K562 (cell line): ENCODE results near the gene SSH3. TPM values are rescaled to one million over a fixed set of nuclear protein-coding genes. Genes with fewer than 3 reads are reported as not detected.

ENCODE experiments used
- E2F1 ChIP-seq: sonication (generic); formaldehyde crosslinking; IDR thresholded peaks from 2 replicates; pipeline ENCODE4 v1.8.1; 2023; ENCODE audit warnings: mild to moderate bottlenecking, missing genetic modification reagents, moderate library complexity
- ELF4 ChIP-seq: fragments of 450-650 bp; formaldehyde crosslinking; IDR thresholded peaks from 2 replicates; pipeline ENCODE4 v1.4.0; 2022; ENCODE audit warnings: missing genetic modification characterization
- FOS ChIP-seq: IDR thresholded peaks from 3 replicates; pipeline ENCODE4 v1.6.1; 2011; ENCODE audit not compliant: insufficient read length; ENCODE audit errors: extremely low read depth
- FOXA3 ChIP-seq, 2 experiments: fragments of 450-650 bp in 1 of 2; sonication (generic) in 1 of 2; formaldehyde crosslinking; IDR thresholded peaks in 1 of 2; conservative IDR thresholded peaks in 1 of 2; 2 replicates each; pipeline versions ENCODE4 v1.4.0 to v1.8.0; 2020 to 2022; ENCODE audit warnings: mild to moderate bottlenecking in 2 of 2, missing genetic modification reagents in 1 of 2
- ILK ChIP-seq: fragments of 450-650 bp; IDR thresholded peaks from 2 replicates; pipeline ENCODE4 v1.6.1; 2016; ENCODE audit warnings: missing genetic modification characterization, low read depth, mild to moderate bottlenecking, missing compliant biosample characterization, moderate library complexity, borderline replicate concordance
- IRF1 ChIP-seq: sonication (generic); formaldehyde crosslinking; IDR thresholded peaks from 2 replicates; pipeline ENCODE4 v1.8.0; 2022; ENCODE audit warnings: missing genetic modification reagents, mild to moderate bottlenecking, borderline replicate concordance
- KAT7 ChIP-seq: sonication (generic); formaldehyde crosslinking; IDR thresholded peaks from 2 replicates; pipeline ENCODE4 v1.8.0; 2022; ENCODE audit warnings: missing genetic modification reagents, mild to moderate bottlenecking, borderline replicate concordance
- MCM2 ChIP-seq: fragments of 450-650 bp; IDR thresholded peaks from 2 replicates; pipeline ENCODE4 v1.6.1; 2017; ENCODE audit warnings: low read depth, mild to moderate bottlenecking
- POU5F1 ChIP-seq: fragments of 150-350 bp; IDR thresholded peaks from 2 replicates; pipeline ENCODE4 v1.6.1; 2014; ENCODE audit warnings: borderline replicate concordance, low read length, low read depth, mild to moderate bottlenecking; ENCODE audit not compliant: partially characterized antibody
- RBM39 ChIP-seq: fragments of 200-400 bp; formaldehyde crosslinking; optimal IDR thresholded peaks from 2 replicates; pipeline ENCODE3; 2018; ENCODE audit warnings: low read depth, low read length
- SOX6 ChIP-seq: fragments of 450-650 bp; IDR thresholded peaks from 2 replicates; pipeline ENCODE4 v1.6.1; 2014; ENCODE audit warnings: mild to moderate bottlenecking
- STAG1 ChIP-seq: sonication (generic); formaldehyde crosslinking; IDR thresholded peaks from 2 replicates; pipeline ENCODE4 v1.5.0; 2020; ENCODE audit warnings: missing genetic modification reagents, borderline replicate concordance
- TCFL5 ChIP-seq: fragments of 250-450 bp; sonication (Bioruptor Pico); conservative IDR thresholded peaks from 2 replicates; pipeline ENCODE4 v1.6.1; 2021; ENCODE audit warnings: mild to moderate bottlenecking, moderate library complexity, matching md5 sums
- THRB ChIP-seq: fragments of 450-650 bp; formaldehyde crosslinking; conservative IDR thresholded peaks from 2 replicates; pipeline ENCODE4 v1.4.0; 2022; ENCODE audit warnings: mild to moderate bottlenecking, missing genetic modification characterization
- ZBED1 ChIP-seq: IDR thresholded peaks from 2 replicates; pipeline ENCODE4 v1.6.1; 2014
- ZBTB17 ChIP-seq: fragments of 450-650 bp; formaldehyde crosslinking; IDR thresholded peaks from 2 replicates; pipeline ENCODE4 v1.4.0; 2020; ENCODE audit warnings: mild to moderate bottlenecking
- ZEB2 ChIP-seq: fragments of 450-650 bp; IDR thresholded peaks from 2 replicates; pipeline ENCODE4 v1.6.1; 2016
- ZNF134 ChIP-seq: fragments of 250-450 bp; sonication (Bioruptor Pico); conservative IDR thresholded peaks from 2 replicates; pipeline ENCODE4 v1.4.0; 2020
- ZNF174 ChIP-seq: fragments of 250-450 bp; sonication (Bioruptor Pico); IDR thresholded peaks from 2 replicates; pipeline ENCODE4 v1.4.0; 2020; ENCODE audit warnings: mild to moderate bottlenecking
- ZNF217 ChIP-seq: sonication (generic); formaldehyde crosslinking; IDR thresholded peaks from 2 replicates; pipeline ENCODE4 v1.8.0; 2022; ENCODE audit warnings: mild to moderate bottlenecking, missing genetic modification reagents
- ZNF316 ChIP-seq: fragments of 450-650 bp; IDR thresholded peaks from 2 replicates; pipeline ENCODE4 v1.6.1; 2016
- ZNF347 ChIP-seq: fragments of 450-650 bp; formaldehyde crosslinking; IDR thresholded peaks from 2 replicates; pipeline ENCODE4 v1.4.0; 2020; ENCODE audit warnings: low read depth, mild to moderate bottlenecking, moderate library complexity
- polyA plus RNA-seq, 8 experiments: library from polyadenylated mRNA; depleted of rRNA in 4 of 8; stranded (reverse) in 5 of 8; unstranded in 3 of 8; fragments of >200 nt; fragmentation: Nextera tagmentation in 2 of 8; fragmentation: Illumina TruSeq in 1 of 8; extraction: Ambion mirVana in 2 of 8; extraction: Trizol in 1 of 8; gene quantifications; 2 replicates each; pipeline versions ENCODE4 v1.2.1 to v1.2.3, GENCODE V29; 2011 to 2014; ENCODE audit warnings: inconsistent platforms in 1 of 8, missing spikeins in 1 of 8
- total RNA-seq, 7 experiments: library from RNA; depleted of rRNA in 6 of 7; stranded (reverse); fragments of >200 nt in 6 of 7; fragmentation: Illumina TruSeq in 2 of 7; extraction: Trizol in 2 of 7; gene quantifications; 2 replicates each; pipeline versions ENCODE4 v1.2.1 to v1.2.3, GENCODE V29; 2011 to 2021; ENCODE audit warnings: low replicate concordance in 1 of 7
- TF ChIP-seq, protein P1 (sequence below), 2 experiments: fragments of 450-650 bp; IDR thresholded peaks; 2 replicates each; pipeline ENCODE4 v1.6.1; 2016
- TF ChIP-seq, protein P2 (sequence below): fragments of 450-650 bp; conservative IDR thresholded peaks from 2 replicates; pipeline ENCODE4 v1.6.1; 2016; ENCODE audit warnings: missing genetic modification characterization, low read depth, mild to moderate bottlenecking, missing compliant biosample characterization, moderate library complexity

SSH3 gene
- total and polyA plus RNA-seq, 9 of the 15 experiments (the other 6 are each of a cell fraction or from before 2014, with no cell fraction given): 0.07 to 1.0 (median 0.24) TPM; not detected in 3

GRCh38 chr11:67277231-67277961 lies 25.9 kb upstream of the SSH3 start (continued):
- no peak for TF ChIP-seq TCFL5 (CRISPR knock-in tag)
- TF ChIP-seq, protein P1, sequence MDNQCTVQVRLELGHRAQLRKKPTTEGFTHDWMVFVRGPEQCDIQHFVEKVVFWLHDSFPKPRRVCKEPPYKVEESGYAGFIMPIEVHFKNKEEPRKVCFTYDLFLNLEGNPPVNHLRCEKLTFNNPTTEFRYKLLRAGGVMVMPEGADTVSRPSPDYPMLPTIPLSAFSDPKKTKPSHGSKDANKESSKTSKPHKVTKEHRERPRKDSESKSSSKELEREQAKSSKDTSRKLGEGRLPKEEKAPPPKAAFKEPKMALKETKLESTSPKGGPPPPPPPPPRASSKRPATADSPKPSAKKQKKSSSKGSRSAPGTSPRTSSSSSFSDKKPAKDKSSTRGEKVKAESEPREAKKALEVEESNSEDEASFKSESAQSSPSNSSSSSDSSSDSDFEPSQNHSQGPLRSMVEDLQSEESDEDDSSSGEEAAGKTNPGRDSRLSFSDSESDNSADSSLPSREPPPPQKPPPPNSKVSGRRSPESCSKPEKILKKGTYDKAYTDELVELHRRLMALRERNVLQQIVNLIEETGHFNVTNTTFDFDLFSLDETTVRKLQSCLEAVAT (IDR thresholded peaks at IDR 0.05): no peak
- no peak for TF ChIP-seq ZNF316
- TF ChIP-seq KAT7: no peak
- no peak for TF ChIP-seq THRB (CRISPR knock-in tag)
- no peak; the same call in 1 of the 2 replicates for TF ChIP-seq ELF4 (CRISPR knock-in tag)
- TF ChIP-seq E2F1: 0 out of 2 replicates have a peak, but pooled peaks have one; percentile 11
- TF ChIP-seq ZBED1: peak; percentile 57; the same call in 1 of the 2 replicates
- TF ChIP-seq MCM2: no peak
- TF ChIP-seq ZNF217: no peak
- TF ChIP-seq ZBTB17 (CRISPR knock-in tag): peak; percentile 78
- TF ChIP-seq IRF1 (CRISPR knock-in tag): no peak
- TF ChIP-seq, protein P2, sequence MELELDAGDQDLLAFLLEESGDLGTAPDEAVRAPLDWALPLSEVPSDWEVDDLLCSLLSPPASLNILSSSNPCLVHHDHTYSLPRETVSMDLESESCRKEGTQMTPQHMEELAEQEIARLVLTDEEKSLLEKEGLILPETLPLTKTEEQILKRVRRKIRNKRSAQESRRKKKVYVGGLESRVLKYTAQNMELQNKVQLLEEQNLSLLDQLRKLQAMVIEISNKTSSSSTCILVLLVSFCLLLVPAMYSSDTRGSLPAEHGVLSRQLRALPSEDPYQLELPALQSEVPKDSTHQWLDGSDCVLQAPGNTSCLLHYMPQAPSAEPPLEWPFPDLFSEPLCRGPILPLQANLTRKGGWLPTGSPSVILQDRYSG (tag): peak; percentile 54; the same call in 1 of the 2 replicates
- 0 out of 2 replicates have a peak, but pooled peaks have one; percentile 18 for TF ChIP-seq SOX6
- TF ChIP-seq ZNF174 (CRISPR knock-in tag): no peak
- TF ChIP-seq FOXA3 (CRISPR knock-in tag; conservative IDR thresholded peaks at IDR 0.05 in 1 of 2, IDR thresholded peaks at IDR 0.05 in 1 of 2): peak in 1 of 2 experiments; percentile 60; a peak in 1 of 4 replicates
- TF ChIP-seq POU5F1: no peak
- TF ChIP-seq ZNF134 (CRISPR knock-in tag): no peak
- no peak for TF ChIP-seq ZEB2
- no peak for TF ChIP-seq FOS
- TF ChIP-seq ZNF347: no peak
- no peak for TF ChIP-seq RBM39
- no peak for TF ChIP-seq ILK (tag)
- no peak for TF ChIP-seq STAG1 (CRISPR knock-in tag)
